Gastrocnemius medialis (tissue), 4 donors: Measurements from ENCODE around the gene PLGRKT.
"Not testable (repeated sequence)": the region's sequence is repeated elsewhere in the genome, so short reads cannot be mapped to it uniquely, and the experiment has no call there.

Experiments
- CTCF ChIP-seq, 5 experiments: fragments of 450-650 bp in 3 of 5; fragments of 200-600 bp in 2 of 5; sonication (generic) in 2 of 5; IDR thresholded peaks in 4 of 5; conservative IDR thresholded peaks in 1 of 5; 1 replicate in 4 of 5; 2 replicates in 1 of 5; pipeline ENCODE4 v1.5.1; 2016 to 2019; ENCODE audit warnings: antibody characterized with exemption in 5 of 5, mild to moderate bottlenecking in 3 of 5, moderate library complexity in 3 of 5
- POLR2A ChIP-seq, 2 donors: fragments of 450-650 bp; IDR thresholded peaks; one replicate each; pipeline ENCODE4 v1.6.1; 2017; ENCODE audit warnings: antibody characterized with exemption in 2 of 2, mild to moderate bottlenecking in 2 of 2, moderate library complexity in 2 of 2

GRCh38 chr9:5432890-5433289 lies 4.8 kb downstream of the PLGRKT start:
- TF ChIP-seq CTCF (IDR thresholded peaks at IDR 0.05 in 4 of 5, conservative IDR thresholded peaks at IDR 0.05 in 1 of 5); POLR2A (IDR thresholded peaks at IDR 0.05): not testable (repeated sequence)
